22Rv1 (cell line): ENCODE results near the gene NT5C3A.

ENCODE experiments used
- H3K27ac ChIP-seq: fragments of 450-650 bp; 2 replicates; pipeline ENCODE4 v1.5.1; 2017
- CTCF ChIP-seq: fragments of 450-650 bp; IDR thresholded peaks from 2 replicates; pipeline ENCODE4 v1.5.1; 2017; ENCODE audit warnings: mild to moderate bottlenecking
- ZFX ChIP-seq: fragments of 450-650 bp; IDR thresholded peaks from 2 replicates; pipeline ENCODE4 v1.6.1; 2017; ENCODE audit warnings: antibody characterized with exemption, borderline replicate concordance

NT5C3A gene

GRCh38 chr7:33062023-33062781 lies at the start of gene NT5C3A:
Gene NT5C3A, minus strand, starts transcription at chr7:33062776. Its CDS starts 71 bp downstream, at chr7:33062705.
- no peak for TF ChIP-seq ZFX
- TF ChIP-seq CTCF, result peak; percentile 4; the same call in 1 of the 2 replicates
- H3K27ac ChIP-seq, result peak within 1 kb of the TSS; percentile 95

DNA sequence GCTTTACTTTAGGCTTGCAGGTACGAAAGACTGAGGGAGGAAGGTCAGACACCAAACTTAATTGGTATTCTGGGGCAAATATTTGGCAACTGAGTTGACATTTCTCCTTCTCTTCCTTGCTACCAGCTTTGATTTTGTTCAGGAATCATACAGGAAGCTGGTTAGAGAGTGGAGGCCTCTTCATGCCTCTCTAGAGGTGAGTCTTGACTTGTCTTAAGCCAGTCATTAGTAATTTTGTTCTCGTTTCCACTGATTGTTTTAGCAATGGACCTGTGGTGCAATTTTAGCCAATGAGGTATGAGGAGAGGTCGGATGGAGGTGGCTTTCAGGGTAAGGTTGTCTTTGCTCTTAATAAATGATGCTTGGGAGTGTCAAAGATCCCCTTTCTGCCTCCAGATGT lies 49.0 kb upstream of the NT5C3A start:
- H3K27ac ChIP-seq, result no peak overlapping the region
- TF ChIP-seq CTCF (no peak), ZFX (no peak)

DNA sequence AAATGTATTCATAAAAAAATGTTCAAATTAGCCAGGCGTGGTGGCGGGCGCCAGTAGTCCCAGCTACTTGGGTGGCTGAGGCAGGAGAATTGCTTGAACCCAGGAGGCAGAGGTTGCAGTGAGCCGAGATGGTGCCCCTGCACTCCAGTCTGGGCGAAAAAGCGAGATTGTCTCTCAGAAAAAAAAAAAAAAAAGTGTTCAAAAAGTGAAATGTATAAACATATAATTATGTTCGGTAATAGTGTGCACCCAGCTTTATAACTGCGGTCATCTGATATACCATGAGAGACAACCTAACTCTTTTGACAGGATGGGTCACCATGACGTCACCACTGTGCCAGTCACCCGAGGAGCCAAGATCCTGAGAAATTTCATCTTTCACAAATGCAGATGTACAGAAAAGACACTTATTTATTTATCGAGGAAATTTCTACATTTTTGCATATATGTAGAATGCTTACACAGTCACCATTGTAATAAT lies 47.2 kb upstream of the NT5C3A start:
- H3K27ac ChIP-seq, result peak overlapping the region; percentile 55

GRCh38 chr7:33109005-33109757 lies 46.6 kb upstream of the NT5C3A start, which contains the start of gene RP9:
Gene RP9, minus strand, starts transcription at chr7:33109404. Its CDS starts 32 bp downstream, at chr7:33109372.
- H3K27ac ChIP-seq, result peak within 1 kb of the TSS; percentile 55
- TF ChIP-seq CTCF, result peak; percentile 98
- TF ChIP-seq ZFX, result no peak

More for the DNA sequence above, 47.2 kb upstream of the NT5C3A start:
- TF ChIP-seq ZFX (no peak), CTCF (peak; percentile 39; the same call in 1 of the 2 replicates)

- H3K27ac ChIP-seq, result peak overlapping the region; percentile 55
- TF ChIP-seq CTCF (no peak), ZFX (no peak)
Observed at GRCh38 chr7:33108554-33109004, 46.0 kb upstream of the NT5C3A start.

DNA sequence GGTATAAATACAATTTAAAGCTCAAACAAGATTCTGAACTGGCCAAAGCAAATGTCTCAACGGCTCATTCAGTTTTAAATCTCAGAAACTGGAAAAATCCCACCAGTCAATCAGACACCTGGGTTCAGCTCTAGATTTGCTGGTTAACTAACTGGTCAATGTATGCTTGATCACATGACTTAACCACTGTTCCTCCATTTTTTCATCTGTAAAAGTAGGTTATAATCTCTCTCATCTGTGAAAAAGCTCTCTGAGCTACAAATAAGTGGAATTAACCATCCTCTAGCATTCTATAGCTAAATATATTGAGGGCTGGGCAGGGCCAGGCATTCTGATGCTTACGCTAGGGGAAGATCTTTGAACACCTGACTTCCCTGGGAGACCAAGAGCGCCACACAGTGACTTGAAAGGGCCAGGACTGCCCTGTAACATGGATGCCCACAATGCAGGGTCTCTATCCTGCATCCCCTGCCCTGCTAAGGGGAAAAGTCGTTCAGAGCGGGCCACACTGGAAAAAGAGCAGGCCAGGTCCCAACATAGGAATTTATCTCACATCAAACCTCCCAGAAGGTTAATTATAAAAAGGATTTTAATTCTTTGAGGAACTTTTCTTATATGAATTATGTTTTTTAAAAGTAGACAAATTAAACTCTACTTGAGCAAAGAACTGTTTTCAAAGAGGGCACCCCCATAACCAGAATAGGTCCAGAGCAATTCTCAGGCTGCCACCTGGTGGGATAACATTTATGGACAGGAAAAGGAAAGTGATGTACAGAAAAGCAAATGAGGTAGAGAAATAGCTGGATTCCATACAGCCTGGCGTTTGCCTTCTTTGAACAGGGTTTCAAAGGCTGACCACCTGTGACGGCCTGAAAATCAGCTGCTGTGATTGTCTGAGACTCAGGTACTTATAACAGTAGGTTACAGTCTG lies 44.8 kb upstream of the NT5C3A start:
- no peak for TF ChIP-seq ZFX
- peak; percentile 77 for TF ChIP-seq CTCF

More for the DNA sequence above, 44.8 kb upstream of the NT5C3A start:
- H3K27ac ChIP-seq, result peak overlapping the region; percentile 55; the same call in 1 of the 2 replicates
